Effector CD4-positive, alpha-beta T cell (primary cell): ENCODE results near the gene PHF19.

Experiments
- DNase-seq: peaks from one replicate; pipeline ENCODE4 v3.0.0-alpha.2; 2020
- total RNA-seq: gene quantifications from one replicate; lab custom pipeline; 2026; lab: John Stamatoyannopoulos, UW

The PHF19 gene
- total RNA-seq = 81.2 reads per million, percentile 78 among the genes with 10 or more reads in this experiment

DNA sequence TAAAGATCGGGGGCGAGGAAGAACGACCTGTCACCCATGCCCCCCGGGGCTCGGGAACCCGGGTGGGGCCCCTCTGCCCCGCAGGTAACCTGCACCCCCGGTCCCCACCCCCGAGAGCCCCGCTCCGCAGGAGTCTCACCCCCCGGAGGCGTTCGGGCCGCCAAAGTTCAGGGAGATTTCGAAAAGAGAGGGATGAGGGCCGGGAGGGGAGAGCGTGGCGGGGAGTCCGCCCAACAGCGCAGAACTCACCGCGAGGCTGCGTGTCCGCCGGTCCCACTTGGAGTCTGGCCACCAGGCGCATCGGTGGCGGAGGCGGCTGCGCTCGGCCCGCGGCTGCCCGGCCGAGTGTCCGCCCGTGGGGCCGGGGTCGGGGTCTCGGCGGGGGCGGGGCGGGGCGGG, at the start of gene PHF19:
Gene PHF19, minus strand, starts transcription at position 347 of the 399 bp plus-strand sequence. CDS start 2,447 bp downstream, outside the sequence.
- DNase-seq = peak; percentile 19

DNA sequence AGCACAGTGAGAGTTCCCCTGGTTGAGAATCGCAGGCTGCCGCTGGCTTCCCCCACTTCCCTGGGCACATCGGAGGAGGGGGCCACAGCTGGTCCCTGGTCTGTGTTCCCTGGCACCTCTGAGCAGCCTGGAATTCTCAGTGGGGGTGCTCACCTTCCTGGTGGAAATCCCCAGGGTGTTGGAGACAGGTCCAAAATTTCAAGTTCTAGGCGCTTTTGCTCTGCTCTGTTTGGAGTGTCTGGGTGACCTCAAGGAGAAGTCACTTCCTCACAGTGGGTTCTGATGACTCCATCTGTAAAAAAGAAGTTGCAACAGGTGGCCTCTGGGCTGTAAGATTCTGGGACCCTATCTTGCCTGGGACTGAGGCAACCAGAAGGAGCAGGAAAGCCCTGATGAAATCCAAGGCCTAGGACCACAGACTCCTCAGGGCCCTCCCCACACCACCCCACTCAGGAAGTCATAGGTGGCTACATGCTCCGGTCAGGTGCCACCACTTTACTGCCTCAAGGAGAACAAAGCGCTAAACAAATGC, 49.5 kb upstream of the PHF19 start, which contains the start of gene TRAF1:
Gene TRAF1, minus strand, starts transcription at position 400 of the 532 bp plus-strand sequence. CDS start 721 bp downstream, outside the sequence.
- no peak for DNase-seq

- DNase-seq = peak; percentile 77
These were observed 48.8 kb upstream of the PHF19 start for GRCh38 chr9:120925535-120926396.

GRCh38 chr9:120924698-120925534, 47.9 kb upstream of the PHF19 start:
- DNase-seq = no peak

DNA sequence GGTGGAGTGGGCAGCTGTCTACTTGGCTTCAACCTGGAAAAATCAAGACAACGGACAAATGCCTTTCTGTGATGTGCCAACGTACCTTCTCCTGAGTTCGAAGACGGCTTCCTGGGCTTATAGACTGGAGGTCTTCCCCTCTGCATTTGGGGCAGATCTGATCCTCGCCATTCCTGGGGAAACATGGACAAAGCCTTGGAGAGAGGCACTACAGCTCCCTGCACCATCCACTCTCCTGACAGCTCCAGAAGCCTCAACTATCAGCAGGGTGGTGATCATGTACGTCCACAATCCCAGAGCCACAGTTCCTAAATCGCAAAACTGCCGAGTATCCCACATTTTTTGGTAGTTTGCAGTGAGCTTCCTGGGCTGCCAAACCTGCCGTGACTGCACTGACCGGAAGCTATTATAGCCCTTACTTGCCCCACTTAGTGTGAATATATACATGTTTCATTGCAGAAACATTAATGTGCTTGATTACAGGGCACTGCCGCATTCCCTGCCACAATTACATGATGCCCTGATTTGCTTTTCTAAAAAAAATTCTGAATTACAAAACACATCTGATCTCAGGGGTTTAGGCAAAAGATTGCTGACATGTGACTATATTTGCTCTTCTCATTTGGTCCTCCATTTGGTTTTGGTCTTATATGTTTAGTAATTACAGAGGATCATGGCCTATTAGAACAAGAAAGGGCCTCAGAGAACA, 46.8 kb upstream of the PHF19 start:
- no peak for DNase-seq

- DNase-seq = no peak
These were observed 45.6 kb upstream of the PHF19 start for GRCh38 chr9:120922404-120923195.

- DNase-seq = no peak
These were observed 44.7 kb upstream of the PHF19 start for GRCh38 chr9:120921661-120922181.

DNA sequence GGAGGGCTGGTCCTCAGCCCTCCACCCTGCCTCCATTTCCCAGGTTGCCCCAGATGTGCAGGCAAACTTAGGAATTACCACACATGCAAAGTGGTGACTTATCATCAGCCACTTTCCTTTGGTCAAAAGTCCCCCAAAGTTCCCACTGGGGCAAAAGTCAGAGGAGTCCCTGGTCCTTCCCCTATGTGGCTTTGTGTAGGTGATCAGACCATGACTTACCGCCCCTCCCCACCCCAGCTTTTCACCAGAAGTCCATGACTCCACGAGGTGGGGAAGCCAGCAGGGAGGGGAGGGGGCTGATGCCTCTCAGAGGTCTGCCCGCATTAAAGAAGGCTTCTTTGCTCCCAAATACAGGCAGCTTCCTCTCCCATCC, 43.8 kb upstream of the PHF19 start:
- DNase-seq = no peak

DNA sequence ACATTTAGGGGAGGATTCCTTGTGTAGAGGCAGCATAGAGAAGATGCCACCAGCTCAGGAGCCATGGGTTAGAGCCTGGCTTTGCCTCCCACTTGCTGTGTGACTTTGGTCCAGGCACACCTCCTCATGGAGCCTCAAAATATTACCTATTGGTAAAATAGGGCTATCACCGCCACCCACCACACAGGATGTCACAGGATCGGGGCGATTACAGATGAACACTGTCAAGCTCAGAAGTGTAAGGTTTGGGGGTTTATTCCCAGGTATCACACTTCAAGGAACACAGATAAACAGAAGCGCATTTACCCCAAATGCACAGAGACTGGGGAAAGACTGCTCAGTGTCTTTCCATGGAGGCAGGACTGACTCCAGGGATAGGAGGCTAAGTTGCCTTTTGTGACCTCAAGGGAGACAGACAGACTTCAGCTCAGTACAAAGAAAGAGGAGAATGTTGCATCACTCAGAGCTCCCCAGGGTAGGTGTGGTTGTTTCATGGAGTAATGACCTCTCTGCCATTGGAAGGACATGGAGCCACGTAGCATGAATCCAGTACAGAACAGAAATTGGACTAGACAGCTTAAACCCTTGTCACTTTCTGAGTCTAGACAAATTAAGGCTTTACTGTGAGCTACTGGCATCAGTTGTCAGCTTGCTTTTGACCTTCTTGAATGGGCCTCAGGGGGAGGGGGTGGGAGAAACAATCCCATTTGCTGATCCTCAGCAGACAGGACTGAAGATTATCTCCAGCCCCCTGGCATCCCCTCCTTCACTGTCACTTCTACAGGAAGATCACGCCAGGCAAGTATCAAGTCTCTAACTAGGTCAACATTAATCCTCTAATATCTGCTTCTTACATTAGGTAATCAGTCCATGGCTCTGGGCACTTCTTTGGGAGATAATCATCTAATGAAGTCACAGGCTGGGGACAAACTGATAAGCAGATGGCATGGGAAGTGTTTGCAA, 43.1 kb upstream of the PHF19 start:
- DNase-seq = no peak

GRCh38 chr9:120918931-120919842, 42.2 kb upstream of the PHF19 start:
- no peak for DNase-seq

DNA sequence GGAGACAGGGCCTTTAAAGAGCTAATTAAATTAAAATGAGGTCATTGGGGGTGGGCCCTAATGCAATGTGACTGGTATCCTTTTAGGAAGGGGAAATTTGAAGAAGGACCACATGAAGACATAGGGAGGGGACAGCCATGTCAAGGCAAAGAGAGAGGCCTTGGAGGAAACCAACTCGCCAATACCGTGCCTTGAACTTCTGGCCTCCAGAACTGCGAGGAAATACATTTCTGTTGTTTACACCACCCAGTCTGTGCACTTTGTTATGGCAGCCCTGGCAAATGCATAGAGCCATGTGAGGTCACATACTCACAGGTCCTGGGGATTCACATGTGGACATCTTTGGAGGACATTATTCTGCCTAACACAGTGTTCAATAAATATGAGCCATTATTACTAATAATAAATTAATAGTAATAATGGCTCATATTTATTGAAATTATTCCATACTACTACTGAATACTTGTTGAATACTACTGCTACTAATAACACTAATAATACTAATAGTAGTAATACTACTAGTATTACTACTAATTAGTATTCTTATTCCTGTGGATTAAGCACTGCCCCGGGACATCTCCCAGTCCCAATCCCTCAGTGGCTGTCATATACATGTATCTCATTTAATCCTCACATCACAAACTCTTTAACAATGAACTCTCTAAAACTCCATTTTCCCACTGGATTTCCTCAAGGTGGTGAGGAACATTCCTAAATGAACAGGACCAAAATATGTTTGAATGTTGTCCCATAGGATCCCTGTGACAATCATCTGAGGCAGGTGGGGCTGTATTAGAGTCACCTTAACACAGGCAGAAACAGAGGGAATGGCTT, 41.2 kb upstream of the PHF19 start:
- no peak for DNase-seq

GRCh38 chr9:120916991-120917880, 40.2 kb upstream of the PHF19 start:
- DNase-seq = no peak

DNA sequence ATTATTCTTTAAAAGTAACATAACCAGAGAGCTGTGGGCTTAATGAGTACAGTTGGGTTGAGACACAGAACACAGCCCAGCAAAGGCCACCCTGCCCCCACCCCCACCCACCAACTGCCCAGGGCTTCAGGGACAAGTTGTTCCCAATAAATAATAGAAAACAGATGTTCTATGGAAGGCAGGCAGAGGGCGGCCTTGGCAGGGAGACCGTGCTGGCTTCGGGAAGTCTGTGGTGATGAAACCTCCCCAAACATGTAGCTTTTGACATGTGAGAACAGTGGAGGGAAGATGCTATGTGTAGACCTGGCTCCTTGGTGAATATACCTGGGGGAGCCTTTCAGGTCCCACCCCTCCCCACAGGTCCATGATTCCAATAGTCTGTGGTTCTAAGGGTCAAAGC, 39.6 kb upstream of the PHF19 start:
- no peak for DNase-seq

- no peak for DNase-seq
These were observed 39.0 kb upstream of the PHF19 start for GRCh38 chr9:120915854-120916470.

DNA sequence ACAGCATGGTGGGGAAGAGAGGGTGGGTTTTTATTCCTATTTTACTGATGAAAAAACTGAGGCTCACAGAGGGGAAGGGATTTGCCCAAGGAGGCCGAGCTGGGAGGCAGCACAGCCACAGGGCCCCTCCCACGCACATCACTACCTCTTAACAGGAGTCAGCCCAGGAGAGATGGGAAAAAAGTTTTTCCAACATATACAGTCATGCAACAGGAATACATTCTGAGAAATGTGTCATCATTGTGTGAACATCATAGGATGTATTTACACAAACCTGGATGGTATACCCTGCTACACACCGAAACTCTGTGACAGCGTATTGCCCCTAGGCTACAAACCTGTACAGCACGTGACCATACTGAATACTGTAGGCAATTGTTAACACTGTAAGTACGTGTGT, 38.0 kb upstream of the PHF19 start:
- no peak for DNase-seq

- no peak for DNase-seq
These were observed 37.4 kb upstream of the PHF19 start for GRCh38 chr9:120914396-120914795.
